T-helper 9 cell (primary cell): ENCODE data around the gene GTF3A.
A peak's percentile ranks its signal among the peaks of the same experiment; 100 is the strongest.

Source experiments
- DNase-seq: peaks from one replicate; pipeline ENCODE4 v3.0.0-alpha.2; 2020

The GTF3A gene

DNA sequence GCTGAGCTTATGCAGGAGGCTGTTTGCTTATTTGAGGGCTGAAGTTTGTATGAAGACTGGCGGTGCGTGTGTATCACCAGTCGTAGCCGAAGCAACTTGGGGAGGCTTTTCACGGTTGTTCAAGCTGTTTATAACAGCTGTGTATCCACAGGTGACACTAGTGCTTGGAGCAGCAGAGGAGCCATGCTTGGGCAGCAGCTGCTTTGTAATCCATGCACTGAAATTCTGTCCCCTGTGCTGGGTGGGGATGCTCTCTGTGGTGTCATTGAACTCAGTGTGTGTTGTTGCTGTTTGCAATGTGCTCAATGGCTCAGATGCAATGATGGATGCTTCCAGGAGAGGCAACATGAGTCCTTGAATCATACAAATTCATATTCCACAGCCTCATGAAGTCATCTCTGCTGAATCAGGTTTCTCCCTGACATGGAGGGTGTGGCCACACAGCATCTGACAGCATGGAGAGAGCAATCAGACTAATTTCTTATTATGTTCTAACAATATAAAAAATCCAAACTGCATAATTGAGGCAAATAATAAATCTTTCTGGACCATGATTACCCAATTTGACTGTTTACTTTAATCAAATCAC, 18.8 kb upstream of the GTF3A start:
- DNase-seq: no peak

DNA sequence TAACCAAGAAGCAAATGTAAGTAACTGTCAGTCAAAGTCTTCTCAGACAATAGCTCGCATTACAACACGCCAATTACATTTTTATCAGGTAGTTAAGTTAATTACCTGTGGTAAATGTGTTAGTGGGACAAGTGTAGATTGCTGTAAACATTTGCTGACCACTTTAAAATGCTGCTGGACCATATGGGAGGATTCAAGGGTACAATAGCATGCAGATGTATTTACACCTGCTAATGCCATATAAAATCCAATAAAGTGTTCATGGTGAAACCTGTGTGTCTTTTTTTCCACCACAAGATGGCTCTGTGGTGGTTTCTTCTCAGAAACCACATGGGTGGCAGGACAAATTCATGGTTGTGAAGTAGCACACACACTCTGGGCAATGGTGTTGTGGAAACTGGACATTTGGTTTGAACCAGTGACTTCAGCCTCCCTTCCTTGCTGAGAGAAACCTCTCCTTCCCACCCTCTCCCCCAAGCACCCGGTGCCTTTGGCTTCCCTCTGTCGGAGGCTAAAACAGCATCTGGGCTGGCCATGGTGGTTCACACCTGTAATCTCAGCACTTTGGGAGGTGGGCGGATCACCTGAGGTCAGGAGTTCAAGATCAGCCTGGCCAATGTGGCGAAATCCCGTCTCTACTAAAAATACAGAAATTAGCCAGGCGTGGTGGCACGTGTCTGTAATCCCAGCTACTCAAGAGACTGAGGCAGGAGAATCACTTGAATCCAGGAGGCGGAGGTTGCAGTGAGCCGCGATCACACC, 18.1 kb upstream of the GTF3A start:
- DNase-seq: no peak

DNA sequence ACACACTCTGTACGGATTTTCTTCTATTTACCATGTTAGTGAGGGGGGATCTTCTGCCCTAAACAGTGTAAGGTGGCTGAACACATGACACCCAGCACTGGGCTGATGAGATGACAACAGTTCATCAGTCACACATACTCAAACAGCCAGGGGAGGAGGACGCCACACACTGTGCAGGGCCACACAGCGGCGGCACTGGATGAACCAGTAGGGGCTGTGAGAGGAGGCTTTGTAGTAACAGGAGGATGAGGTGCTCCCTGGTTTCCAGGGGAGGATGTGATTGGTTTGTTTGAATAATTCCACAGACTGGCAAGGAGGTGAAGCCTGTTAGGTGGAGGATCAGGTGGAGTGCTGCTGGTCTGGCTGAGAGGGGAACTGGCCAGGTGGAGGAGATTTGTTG, 16.3 kb upstream of the GTF3A start:
- no peak for DNase-seq

DNA sequence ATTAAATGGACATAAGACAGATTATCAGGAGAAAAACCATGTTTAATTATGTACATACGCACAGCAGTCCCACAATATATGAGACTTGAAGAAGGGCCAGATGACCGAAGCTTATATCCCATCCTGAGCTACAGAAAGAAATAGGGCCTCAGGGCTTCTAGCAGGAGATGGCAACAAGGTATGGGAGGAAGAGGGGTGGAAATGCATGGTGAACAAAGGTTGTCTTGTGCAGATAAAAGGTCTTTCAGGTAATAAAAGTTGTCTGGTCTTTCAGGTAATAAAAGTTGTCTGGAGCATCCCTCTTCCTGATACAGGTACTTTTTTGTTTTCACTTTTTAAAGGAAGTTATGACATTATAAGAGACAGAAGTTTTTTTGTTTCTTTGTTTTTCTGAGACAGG, 15.4 kb upstream of the GTF3A start:
- no peak for DNase-seq

DNA sequence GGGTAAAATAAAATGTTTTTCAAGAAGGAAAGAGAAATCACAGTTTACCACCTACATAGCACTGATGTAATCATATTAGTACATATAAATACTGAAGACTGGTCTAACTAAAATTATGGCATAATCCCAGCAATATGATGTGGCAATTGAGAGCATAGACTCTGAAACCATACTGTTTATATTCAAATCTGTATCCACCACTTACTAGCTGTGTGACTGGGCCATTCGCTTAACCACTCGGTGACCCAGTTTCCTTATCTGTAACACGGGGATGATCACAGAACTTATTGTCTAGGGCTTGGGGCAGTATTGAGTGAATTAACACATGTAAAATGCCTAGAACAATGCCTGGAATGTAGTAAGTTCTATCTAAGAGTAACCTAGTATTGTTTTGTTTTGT, 13.1 kb upstream of the GTF3A start:
- no peak for DNase-seq

DNA sequence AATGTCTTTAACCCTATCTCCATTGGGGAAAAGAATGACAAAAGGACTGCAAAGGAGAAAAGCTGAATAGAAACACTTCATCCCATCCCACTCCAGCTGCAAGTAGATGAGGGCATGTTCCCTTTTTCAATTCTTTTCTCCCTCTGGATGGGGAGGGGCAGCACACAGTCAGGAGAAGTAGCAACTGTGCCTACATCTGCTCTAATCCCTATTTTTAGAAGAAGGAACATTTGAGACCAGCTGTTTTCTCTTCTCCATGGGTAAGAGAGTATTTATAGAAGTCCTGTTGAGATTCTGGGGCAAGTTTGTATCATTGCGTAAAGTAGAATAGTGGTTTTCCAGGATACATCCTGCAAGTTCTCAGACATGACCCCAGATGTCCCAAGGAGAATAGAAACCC, 9.3 kb upstream of the GTF3A start:
- DNase-seq: no peak

DNA sequence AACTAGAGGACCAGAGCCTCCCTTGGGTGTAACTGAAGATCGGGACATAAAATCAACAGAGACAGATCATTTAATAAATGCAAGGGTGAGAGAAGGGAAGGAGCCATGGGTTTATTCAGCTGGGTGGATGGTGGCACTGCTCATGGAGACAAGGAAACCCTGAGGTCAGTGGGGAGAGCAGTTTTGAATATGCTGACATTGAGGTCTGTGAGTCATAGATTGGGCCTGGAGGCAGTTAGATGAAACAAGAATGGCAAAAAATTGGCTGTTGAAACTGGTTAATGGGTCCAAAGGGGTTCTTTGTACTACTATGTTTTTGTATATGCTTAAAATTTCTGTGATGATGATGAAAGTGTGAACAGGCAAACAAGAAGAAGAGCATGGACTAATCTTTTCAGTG, 5.1 kb upstream of the GTF3A start:
- DNase-seq: no peak

DNA sequence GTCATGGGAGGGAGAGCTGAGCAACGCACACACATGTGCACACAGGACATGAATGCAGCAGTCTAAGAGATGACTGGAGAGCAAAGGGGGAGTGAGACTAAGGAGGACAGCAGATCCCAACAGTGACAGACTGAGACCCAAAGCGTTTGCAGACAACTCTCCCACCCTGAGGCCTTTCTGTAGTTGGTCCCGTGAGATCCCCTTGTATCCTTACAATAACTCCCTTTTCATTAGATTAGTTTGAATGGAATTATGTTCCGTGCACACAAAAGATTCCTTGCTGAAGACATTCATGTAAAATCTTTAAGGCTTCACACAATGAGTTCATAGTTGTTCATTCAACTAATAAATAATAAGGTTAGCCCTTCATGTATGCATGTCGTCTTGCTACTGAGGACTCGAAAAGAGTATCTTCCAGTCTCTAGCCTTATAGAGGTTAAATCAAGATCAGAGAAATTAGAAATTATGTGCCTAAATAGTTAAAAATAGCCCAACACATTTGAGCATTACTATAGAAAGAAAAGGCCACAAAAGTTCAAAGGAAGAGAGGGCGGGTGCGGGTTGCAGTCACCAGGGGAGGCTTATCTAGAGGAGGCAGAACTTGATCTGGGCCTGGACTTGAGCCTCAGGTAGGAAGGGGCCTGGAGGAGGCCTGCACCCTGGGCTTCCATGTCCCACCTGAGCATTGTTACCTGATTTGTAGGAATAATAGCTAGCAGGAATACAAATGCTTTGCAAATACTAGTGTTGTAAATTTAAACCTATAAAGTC, 3.1 kb upstream of the GTF3A start:
- DNase-seq: no peak

DNA sequence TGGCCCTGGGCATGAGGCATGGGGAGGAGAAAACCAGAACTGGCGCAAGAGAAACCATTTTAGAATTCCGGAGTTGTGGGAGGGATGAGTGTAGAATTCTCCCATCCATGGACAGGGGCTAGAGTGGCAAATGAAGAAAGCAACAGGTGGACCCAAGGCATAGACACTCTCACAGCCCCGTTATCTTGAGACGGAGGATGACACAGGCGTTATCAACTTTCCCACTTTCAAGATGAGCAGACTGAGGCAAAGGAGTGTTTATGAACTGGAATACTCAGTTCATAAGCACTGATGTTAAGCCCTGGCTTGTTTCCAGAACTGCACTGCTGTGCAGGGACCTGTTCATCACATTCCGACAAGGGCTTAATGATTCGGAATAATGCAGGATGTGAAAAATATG, 1.1 kb upstream of the GTF3A start:
- DNase-seq: no peak

DNA sequence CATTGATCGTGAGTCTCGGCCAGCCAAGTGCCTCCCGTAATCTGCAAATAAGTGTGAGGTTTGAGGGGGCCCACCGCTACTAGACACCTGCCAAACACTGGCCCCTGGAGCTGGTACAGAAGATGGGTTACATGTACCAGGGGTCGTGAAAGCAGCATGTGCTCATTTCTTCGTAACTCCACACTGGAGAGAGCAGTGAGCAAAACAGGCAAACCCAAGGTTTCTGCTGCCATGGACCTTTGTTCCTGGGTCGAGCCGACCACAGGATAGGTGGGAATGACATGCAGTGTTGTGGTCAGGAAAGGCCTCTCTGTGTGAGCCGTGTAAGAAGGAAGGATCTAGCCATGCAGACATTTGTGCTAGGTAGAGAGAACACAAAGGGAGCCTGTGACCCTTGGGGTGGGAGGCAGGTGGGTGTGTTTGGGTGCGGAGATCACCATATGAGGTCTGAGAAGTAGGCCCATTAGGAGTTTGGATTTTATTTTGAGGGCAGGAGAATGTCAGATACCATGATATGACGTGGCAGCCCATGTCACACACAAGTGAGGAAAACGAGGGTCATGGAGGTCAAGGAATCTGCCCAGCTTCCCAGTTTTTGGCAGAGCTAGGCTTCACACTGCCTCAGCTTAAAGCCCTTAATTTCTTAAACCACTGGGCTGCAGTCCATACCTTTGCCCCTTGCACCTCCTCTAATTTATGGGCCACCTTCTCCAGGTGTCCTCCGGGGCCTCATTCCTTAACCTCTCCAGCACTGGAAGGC, 919 bp downstream of the GTF3A start:
- DNase-seq: no peak

DNA sequence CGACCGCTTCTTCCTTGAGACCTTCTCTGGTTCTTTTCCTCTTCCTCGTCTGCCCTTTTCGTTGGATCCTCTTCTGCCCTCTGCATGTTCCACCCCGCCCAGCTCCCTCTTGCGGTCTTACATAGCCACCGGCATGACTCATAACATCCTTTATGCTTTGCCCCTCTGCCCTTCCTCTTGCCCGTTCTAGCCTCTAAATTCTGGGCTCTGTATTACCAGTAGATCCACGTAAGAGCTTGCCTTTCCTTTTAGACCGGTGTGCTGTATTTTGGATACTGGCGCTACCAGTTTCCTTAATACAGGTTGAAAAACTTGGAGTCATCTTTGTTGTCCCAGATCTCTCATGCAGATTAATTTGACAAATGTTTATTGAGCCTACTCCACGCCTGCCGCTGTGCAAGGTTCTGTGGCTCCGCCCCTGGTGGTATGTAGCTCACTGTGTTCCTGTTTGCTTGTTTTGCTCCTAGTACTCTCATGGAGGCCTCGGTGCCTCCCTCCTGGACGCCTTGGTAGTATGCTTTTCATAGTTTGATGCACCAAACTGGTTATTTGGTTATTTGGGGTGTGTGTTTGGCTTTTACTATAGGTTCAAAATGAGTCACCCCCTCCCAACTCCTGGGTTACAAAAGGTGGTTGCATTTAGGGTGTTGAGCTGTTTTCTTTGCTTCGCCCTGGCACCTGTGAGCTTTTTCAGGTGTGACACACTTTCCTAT, 1.7 kb downstream of the GTF3A start:
- peak; percentile 69 for DNase-seq

DNA sequence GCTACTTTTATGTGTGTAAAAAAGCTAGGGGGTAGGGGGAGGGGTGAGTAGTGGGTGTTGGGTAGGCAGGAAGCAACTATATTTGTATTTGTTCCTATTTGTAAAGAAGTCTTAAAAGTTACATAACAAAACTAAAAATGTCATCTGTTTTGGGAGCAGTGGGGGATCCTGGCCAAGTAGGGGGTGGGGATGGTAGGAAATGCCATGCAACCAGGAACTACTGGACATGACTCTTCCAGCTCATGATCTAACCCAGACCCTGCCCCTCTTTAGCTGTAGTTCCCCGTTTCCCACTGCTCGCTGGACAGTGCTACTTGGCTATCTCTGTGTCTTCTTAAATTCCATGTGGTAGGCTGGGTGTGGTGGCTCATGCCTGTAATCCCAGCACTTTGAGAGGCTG, 3.2 kb downstream of the GTF3A start:
- no peak for DNase-seq

DNA sequence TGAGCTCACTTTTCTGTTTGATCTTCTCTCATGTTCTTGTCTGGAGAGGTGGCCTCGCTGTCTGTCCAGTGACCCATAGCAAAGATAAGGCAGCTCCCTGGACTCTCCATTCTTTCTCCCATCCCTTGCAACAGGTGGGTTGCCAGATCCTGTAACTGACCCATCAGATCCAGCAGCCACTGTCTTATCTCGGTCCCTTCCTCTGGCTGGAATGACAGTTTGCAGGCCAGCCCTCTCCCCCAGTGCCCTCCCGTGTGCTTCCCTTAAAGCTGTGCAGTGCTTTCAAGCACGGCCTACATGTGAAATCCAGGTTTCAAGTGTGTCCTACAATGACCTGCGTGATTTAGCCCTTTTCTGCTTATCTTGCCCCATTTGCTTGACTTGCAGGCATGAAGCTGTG, 3.7 kb downstream of the GTF3A start:
- DNase-seq: no peak

DNA sequence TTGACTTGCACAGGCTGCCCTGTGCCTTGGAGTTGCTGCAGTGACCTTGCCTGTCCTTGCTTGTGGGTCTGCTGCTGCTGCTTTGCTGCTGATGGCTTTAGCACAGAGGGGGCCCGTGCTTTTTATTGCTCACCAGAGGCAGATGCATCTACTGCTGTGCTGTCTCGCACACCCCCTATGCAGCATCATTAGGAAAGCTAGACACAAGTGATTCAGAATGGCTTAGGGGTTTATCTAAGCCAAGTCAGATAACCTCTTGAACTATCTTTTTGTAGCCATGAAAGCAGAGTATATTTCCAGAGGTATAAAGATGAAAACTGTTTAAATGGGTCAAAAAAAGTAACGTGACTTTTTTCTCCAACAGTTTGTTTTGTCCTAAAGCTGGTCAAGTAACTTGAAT, 7.8 kb downstream of the GTF3A start:
- DNase-seq: no peak

DNA sequence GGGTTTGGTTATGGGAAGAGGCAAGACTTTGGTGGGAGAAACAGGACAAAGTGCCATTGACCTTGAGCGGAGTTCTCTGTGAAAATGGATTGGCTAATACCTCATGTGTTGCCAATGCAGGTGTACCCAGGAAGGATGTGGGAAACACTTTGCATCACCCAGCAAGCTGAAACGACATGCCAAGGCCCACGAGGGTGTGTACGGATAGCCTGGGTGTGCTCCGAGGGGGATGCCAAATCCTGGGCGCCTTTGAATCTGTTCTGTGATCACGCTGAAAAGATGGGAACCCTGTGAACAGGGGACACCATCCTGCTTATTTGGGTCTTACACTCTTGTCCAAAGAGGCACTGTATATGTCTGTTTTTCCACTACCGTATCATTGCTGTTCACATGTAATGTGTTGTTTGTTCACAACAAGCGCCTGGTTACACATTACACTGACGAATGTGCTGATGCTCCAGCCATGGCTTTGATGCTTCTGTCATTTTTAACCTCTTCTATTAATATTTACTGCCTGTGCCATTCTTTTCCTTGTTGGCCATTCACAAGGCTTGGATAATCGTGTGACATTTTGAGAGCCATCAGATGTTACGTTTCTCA, 8.3 kb downstream of the GTF3A start:
- peak; percentile 21 for DNase-seq

DNA sequence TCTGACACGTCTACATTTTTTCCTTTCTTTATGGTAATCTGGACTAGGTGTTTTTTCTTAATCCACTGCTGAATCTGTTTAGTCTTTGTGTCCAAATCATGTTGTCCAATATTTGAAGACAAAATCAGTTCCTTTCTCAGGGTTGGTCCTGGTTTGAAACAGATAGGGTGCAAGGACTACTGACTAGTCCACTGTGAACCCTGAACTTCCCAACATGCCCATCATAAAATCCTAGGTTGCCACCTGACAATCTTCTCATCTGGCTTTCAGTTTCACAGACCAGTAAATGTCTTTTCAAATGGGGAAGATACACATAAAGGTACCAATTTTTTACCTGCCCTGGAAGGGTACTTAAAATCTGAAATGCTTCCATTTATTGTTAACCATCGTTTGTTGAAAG, 12.7 kb downstream of the GTF3A start:
- no peak for DNase-seq

DNA sequence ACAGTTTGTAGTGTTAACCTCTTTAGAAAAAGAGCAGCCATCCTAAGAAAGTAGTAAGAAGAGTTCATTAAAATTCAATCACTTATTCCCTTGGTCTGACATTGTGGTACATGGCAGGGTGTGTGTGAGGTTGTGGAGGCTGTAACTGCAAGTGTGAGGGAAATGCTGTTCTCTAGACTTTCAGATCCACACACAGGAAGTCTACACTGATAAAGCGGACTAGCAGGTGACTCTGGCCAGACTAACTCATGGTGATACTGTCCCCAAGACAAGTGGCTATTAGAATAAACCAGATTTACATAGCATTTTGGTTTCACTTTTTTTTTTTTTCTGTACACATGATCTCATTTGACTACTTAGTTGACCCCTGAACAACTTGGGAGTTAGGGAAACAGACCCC, 16.0 kb downstream of the GTF3A start:
- DNase-seq: no peak

DNA sequence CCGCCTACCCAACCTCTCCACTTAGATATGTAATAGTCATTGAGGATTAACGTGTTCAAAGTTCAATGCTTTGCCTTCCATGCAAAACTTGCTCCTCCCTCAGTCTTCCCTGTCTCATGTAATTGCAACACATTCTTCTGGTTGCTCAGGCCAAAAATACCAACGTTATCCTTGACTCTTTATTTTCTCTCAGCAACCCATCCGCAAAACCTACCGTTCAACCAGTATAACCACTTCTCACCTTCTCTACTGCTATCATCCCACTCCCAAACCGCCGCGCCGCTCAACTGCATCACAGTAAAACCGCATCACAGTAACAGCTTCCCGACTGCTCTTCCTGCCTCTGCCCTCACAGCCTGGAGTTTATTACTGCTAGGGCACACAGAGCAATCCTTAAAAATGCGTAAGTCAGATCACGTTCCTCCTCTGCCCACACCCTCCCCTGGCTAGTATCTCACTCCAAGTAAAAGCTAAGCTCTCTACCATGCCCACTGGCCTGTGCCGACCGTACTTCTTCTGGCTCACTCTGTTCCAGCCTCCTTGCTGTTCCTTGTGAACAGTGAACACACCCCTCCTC, 17.7 kb downstream of the GTF3A start:
- peak; percentile 42 for DNase-seq

DNA sequence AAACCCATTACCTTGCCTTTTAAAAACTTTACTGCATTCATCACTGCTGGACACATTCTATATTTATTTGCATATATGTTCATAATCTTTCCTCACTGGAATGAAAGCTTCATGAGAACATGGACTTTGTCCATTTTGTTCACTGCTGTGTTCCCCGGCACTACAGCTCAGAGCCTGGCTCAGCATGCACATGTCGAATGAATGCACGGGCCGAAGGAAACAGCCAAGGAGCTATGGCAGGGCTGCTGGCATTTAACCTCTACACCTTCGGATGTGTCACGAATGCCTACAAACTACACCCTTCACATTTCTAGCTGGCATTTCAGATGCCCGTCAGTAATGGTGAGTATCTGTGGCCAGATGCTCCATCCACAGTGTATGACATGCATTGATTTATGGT, 18.4 kb downstream of the GTF3A start:
- no peak for DNase-seq

DNA sequence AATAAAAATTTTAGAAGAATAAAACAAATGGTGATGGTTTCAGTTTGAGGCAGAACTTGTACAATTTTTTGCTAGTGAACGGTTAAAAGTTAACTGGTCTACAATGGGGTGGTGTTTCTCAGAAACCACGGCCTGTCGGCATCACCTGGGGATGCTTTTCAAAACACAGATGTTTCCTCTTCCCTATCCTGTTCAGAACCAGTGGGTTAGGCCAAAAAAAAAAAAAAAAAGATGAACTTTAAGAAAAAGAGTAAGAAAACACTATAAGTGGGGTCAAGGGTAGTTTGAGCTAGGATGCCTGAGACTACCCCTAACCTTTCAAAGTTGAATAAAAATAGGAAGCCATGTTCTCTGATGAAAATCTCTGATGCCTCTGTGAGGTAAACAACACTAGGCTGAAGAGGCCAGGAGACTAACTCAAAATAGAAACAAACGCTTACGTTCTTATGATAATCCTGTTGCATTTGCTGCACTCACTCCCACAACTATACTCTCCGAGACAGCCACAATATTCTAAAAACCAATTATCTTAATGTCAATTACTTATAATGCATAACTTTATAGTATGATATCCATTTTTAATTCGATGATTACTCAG, 22.7 kb downstream of the GTF3A start:
- DNase-seq: no peak

DNA sequence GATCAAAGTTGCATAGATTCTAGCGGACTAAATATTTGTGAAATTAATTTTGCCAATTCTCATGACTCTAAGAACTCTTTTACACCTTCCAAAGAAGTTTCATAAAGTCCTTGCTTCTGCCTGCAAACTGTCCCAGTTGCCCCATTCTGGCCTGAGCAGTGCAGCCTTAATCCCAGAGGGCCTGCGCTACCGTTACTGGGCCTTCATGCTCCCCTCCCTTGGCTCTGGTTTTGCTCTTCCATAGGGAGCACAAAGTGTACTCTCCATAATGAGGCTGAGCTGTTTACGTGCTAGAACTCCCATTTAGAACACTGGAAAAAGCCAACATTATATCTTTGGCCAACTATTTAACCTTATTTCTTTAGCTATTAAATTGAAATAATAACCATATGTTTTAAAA, 23.9 kb downstream of the GTF3A start:
- DNase-seq: no peak
